HCT116 (cell line): Measurements from ENCODE around the gene GGT5.
"Not testable (repeated sequence)": the region's sequence is repeated elsewhere in the genome, so short reads cannot be mapped to it uniquely, and the experiment has no call there.

Experiments used
- CTCF ChIP-seq, 3 experiments: fragments of 200-600 bp in 1 of 3; sonication (generic) in 1 of 3; IDR thresholded peaks in 2 of 3; conservative IDR thresholded peaks in 1 of 3; 2 replicates each; pipeline ENCODE4 v1.5.1; 2012 to 2017; ENCODE audit warnings: low read depth in 2 of 3, low read length in 2 of 3, antibody characterized with exemption in 1 of 3, borderline replicate concordance in 1 of 3, control low read depth in 1 of 3, mild to moderate bottlenecking in 1 of 3, mixed read lengths in 1 of 3, mixed run types in 1 of 3, moderate library complexity in 1 of 3; ENCODE audit not compliant: insufficient read depth in 1 of 3
- EZH2 ChIP-seq: fragments of 200-600 bp; sonication (generic); IDR thresholded peaks from 2 replicates; pipeline ENCODE4 v1.6.1; 2017; ENCODE audit warnings: antibody characterized with exemption, mixed run types
- EZH2phosphoT487 ChIP-seq: fragments of 200-600 bp; IDR thresholded peaks from 2 replicates; pipeline ENCODE4 v1.6.1; 2018; ENCODE audit warnings: antibody characterized with exemption, borderline replicate concordance
- JUND ChIP-seq: IDR thresholded peaks from 2 replicates; pipeline ENCODE4 v1.6.1; 2012
- REST ChIP-seq: IDR thresholded peaks from 2 replicates; pipeline ENCODE4 v1.6.1; 2012; ENCODE audit warnings: low read depth
- SIN3A ChIP-seq: IDR thresholded peaks from 2 replicates; pipeline ENCODE4 v1.6.1; 2012; ENCODE audit warnings: low read depth
- YY1 ChIP-seq: IDR thresholded peaks from 2 replicates; pipeline ENCODE4 v1.6.1; 2011; ENCODE audit warnings: low read length, low read depth, moderate library complexity, mild to moderate bottlenecking; ENCODE audit not compliant: insufficient replicate concordance; ENCODE audit errors: extremely low read depth
- ZFX ChIP-seq: fragments of 450-650 bp; IDR thresholded peaks from 2 replicates; pipeline ENCODE4 v1.6.1; 2017

- TF ChIP-seq REST; CTCF (IDR thresholded peaks at IDR 0.05 in 2 of 3, conservative IDR thresholded peaks at IDR 0.05 in 1 of 3; ENCODE audit: borderline replicate concordance in 1 of 3, insufficient read depth in 1 of 3, low read depth in 2 of 3, low read length in 2 of 3); ZFX; YY1; EZH2phosphoT487; EZH2; JUND; SIN3A: not testable (repeated sequence)
Observed at GRCh38 chr22:24280363-24280762, 35.5 kb upstream of the GGT5 start.
